Neural cell (in vitro differentiated cells): Measurements from ENCODE around the gene TMEM175. TPM values are rescaled to one million over a fixed set of nuclear protein-coding genes. Genes with fewer than 3 reads are reported as not detected.

Experiments
- H2AFZ ChIP-seq: fragments of 200-600, 300-800 bp; sonication (generic), shearing (Covaris generic); 2 replicates; pipeline ENCODE4 v1.6.0; 2014; ENCODE audit warnings: low read depth, mild to moderate bottlenecking, antibody characterized with exemption, low read length, moderate library complexity
- H3F3A ChIP-seq: fragments of 200-600 bp; shearing (Covaris generic); 2 replicates; pipeline ENCODE4 v1.6.1; 2016; ENCODE audit warnings: mild to moderate bottlenecking, moderate library complexity, mixed read lengths, antibody characterized with exemption, low read length; ENCODE audit not compliant: insufficient read depth, poor library complexity, severe bottlenecking
- H3K27ac ChIP-seq: fragments of 200-600, 300-800 bp; sonication (generic), shearing (Covaris generic); 2 replicates; pipeline ENCODE4 v1.5.1; 2014; ENCODE audit warnings: mild to moderate bottlenecking, low read length, moderate library complexity
- H3K27me3 ChIP-seq: fragments of 300-800, 200-600 bp; sonication (generic), shearing (Covaris generic); 2 replicates; pipeline ENCODE4 v1.6.0; 2014; ENCODE audit warnings: mild to moderate bottlenecking, low read depth, low read length, moderate library complexity; ENCODE audit not compliant: insufficient read depth
- H3K36me3 ChIP-seq: fragments of 300-800, 200-600 bp; sonication (generic), shearing (Covaris generic); 2 replicates; pipeline ENCODE4 v1.5.1; 2014; ENCODE audit warnings: mild to moderate bottlenecking, antibody characterized with exemption, low read length, moderate library complexity; ENCODE audit not compliant: insufficient read depth
- H3K4me2 ChIP-seq: fragments of 300-800, 200-600 bp; sonication (generic), shearing (Covaris generic); 2 replicates; pipeline ENCODE4 v1.6.0; 2014; ENCODE audit warnings: mild to moderate bottlenecking, low read length
- H3K4me3 ChIP-seq: fragments of 300-800, 200-600 bp; sonication (generic), shearing (Covaris generic); 2 replicates; pipeline ENCODE4 v1.5.1; 2014; ENCODE audit warnings: mild to moderate bottlenecking, low read length, moderate library complexity
- H3K79me2 ChIP-seq: fragments of 200-600 bp; shearing (Covaris generic); replicated peaks from 2 replicates; pipeline ENCODE4 v1.6.0; 2014; ENCODE audit warnings: mild to moderate bottlenecking, low read length, moderate library complexity; ENCODE audit not compliant: insufficient read depth
- H3K9ac ChIP-seq: fragments of 300-800, 200-600 bp; sonication (generic), shearing (Covaris generic); 2 replicates; pipeline ENCODE4 v1.6.1; 2016; ENCODE audit warnings: mild to moderate bottlenecking, low read length, mixed read lengths
- H3K9me2 ChIP-seq: fragments of 200-600 bp; shearing (Covaris generic); 2 replicates; pipeline ENCODE4 v1.6.1; 2016; ENCODE audit warnings: mild to moderate bottlenecking, low read length, mixed read lengths; ENCODE audit not compliant: insufficient read depth
- H3K9me3 ChIP-seq: fragments of 200-600, 300-800 bp; sonication (generic), shearing (Covaris generic); 2 replicates; pipeline ENCODE4 v1.6.1; 2016; ENCODE audit warnings: mild to moderate bottlenecking, mixed run types, low read length, moderate library complexity, mixed read lengths
- H4K20me1 ChIP-seq: fragments of 200-600 bp; shearing (Covaris generic); 2 replicates; pipeline ENCODE4 v1.6.1; 2016; ENCODE audit warnings: mild to moderate bottlenecking, mixed run types; ENCODE audit not compliant: insufficient read depth
- EP300 ChIP-seq: fragments of 450-650 bp; conservative IDR thresholded peaks from 2 replicates; pipeline ENCODE4 v1.6.1; 2014; ENCODE audit warnings: antibody characterized with exemption, mild to moderate bottlenecking, moderate library complexity; ENCODE audit not compliant: poor library complexity, severe bottlenecking
- EZH2 ChIP-seq: fragments of 200-600, 300-800 bp; shearing (Covaris generic), sonication (generic); IDR thresholded peaks from 2 replicates; pipeline ENCODE4 v1.6.1; 2014; ENCODE audit warnings: antibody characterized with exemption, low read length, borderline replicate concordance, mild to moderate bottlenecking; ENCODE audit not compliant: insufficient read depth, poor library complexity, severe bottlenecking
- MXI1 ChIP-seq: fragments of 450-650 bp; conservative IDR thresholded peaks from 2 replicates; pipeline ENCODE4 v1.6.1; 2014; ENCODE audit warnings: antibody characterized with exemption, mild to moderate bottlenecking; ENCODE audit not compliant: poor library complexity, severe bottlenecking
- POLR2AphosphoS5 ChIP-seq: IDR thresholded peaks from 2 replicates; pipeline ENCODE4 v1.6.1; 2012
- RAD21 ChIP-seq: fragments of 450-650 bp; conservative IDR thresholded peaks from 2 replicates; pipeline ENCODE4 v1.6.1; 2014; ENCODE audit warnings: antibody characterized with exemption, mild to moderate bottlenecking, moderate library complexity
- SMC3 ChIP-seq: fragments of 450-650 bp; conservative IDR thresholded peaks from 2 replicates; pipeline ENCODE4 v1.6.1; 2014; ENCODE audit warnings: antibody characterized with exemption, mild to moderate bottlenecking, moderate library complexity; ENCODE audit not compliant: poor library complexity
- TAF1 ChIP-seq: IDR thresholded peaks from 2 replicates; pipeline ENCODE4 v1.6.1; 2012; ENCODE audit warnings: low read depth
- polyA plus RNA-seq: library from polyadenylated mRNA; depleted of rRNA; stranded (reverse); fragments of >200 nt; gene quantifications from 2 replicates; pipeline ENCODE4 v1.2.3, GENCODE V29; 2014
- TF ChIP-seq, protein P1 (sequence below): fragments of 450-650 bp; IDR thresholded peaks from 2 replicates; pipeline ENCODE4 v1.5.1; 2014; ENCODE audit warnings: antibody characterized with exemption, mild to moderate bottlenecking, moderate library complexity; ENCODE audit not compliant: poor library complexity, severe bottlenecking
- TF ChIP-seq, protein P2 (sequence below): IDR thresholded peaks from 2 replicates; pipeline ENCODE4 v1.6.1; 2012; ENCODE audit warnings: borderline replicate concordance

TMEM175 gene
- polyA plus RNA-seq, 1 donor from 2014 or later, result 36.9 TPM

DNA sequence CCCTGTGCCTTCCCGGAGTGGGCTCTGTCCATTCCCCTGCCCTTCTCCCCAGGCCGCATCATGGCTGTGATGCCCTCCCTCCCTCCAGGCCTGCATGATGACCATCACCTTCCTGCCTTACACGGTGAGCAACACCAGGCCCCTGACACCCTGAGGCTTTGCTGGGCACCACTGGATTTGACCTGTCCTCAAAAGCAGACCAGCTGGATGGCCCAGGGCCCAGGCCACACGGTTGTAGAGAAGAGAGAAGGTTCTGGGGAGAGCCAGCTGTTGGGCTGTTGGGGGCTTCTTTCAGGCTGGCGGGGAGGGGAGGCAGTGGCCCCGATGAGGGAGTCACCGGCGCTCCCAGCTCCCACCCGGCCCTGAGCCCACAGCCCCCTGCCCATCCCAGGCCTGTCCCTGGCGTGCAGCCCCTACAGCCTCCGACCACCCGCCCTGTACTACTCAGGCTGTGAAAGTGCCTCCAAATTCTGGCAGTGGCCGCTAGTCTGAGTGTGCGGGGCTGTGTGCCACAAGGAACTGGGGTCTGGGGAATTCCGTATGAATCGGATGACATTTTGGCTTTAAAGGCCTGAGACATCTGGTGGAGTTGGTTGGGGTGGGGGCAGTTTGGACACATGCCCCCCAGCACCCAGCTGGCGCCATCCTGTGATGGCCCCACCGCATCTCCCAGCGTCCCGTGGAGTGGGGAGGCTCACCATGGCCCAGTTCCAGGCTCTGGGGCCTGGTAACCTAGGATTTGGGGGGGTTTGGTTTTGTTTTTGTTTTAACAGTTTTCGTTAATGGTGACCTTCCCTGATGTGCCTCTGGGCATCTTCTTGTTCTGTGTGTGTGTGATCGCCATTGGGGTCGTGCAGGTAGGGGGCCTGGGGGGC lies 19.6 kb downstream of the TMEM175 start:
- no peaks in the 10 kb centered on the region for H3K9me3 ChIP-seq
- H3K4me2 ChIP-seq, result no peak overlapping the region
- H3K4me3 ChIP-seq, result no peak overlapping the region
- no peak overlapping the region for H3K27ac ChIP-seq
- no peaks in the 10 kb centered on the region for H3K36me3 ChIP-seq
- H3K9ac ChIP-seq, result no peak overlapping the region
- H3K79me2 ChIP-seq, result no peaks in the 10 kb centered on the region
- TF ChIP-seq, protein P1, sequence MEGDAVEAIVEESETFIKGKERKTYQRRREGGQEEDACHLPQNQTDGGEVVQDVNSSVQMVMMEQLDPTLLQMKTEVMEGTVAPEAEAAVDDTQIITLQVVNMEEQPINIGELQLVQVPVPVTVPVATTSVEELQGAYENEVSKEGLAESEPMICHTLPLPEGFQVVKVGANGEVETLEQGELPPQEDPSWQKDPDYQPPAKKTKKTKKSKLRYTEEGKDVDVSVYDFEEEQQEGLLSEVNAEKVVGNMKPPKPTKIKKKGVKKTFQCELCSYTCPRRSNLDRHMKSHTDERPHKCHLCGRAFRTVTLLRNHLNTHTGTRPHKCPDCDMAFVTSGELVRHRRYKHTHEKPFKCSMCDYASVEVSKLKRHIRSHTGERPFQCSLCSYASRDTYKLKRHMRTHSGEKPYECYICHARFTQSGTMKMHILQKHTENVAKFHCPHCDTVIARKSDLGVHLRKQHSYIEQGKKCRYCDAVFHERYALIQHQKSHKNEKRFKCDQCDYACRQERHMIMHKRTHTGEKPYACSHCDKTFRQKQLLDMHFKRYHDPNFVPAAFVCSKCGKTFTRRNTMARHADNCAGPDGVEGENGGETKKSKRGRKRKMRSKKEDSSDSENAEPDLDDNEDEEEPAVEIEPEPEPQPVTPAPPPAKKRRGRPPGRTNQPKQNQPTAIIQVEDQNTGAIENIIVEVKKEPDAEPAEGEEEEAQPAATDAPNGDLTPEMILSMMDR, result no peak
- TF ChIP-seq EP300, result no peak
- no peak for TF ChIP-seq MXI1
- TF ChIP-seq SMC3, result no peak
- no peak for TF ChIP-seq RAD21
- TF ChIP-seq TAF1, result no peak
- TF ChIP-seq EZH2, result no peak
- no peak for TF ChIP-seq POLR2AphosphoS5
- no peaks in the 10 kb centered on the region for H4K20me1 ChIP-seq
- H3K27me3 ChIP-seq, result no peaks in the 10 kb centered on the region
- H3F3A ChIP-seq, result no peaks in the 10 kb centered on the region
- H2AFZ ChIP-seq, result no peak overlapping the region
- no peaks in the 10 kb centered on the region for H3K9me2 ChIP-seq

DNA sequence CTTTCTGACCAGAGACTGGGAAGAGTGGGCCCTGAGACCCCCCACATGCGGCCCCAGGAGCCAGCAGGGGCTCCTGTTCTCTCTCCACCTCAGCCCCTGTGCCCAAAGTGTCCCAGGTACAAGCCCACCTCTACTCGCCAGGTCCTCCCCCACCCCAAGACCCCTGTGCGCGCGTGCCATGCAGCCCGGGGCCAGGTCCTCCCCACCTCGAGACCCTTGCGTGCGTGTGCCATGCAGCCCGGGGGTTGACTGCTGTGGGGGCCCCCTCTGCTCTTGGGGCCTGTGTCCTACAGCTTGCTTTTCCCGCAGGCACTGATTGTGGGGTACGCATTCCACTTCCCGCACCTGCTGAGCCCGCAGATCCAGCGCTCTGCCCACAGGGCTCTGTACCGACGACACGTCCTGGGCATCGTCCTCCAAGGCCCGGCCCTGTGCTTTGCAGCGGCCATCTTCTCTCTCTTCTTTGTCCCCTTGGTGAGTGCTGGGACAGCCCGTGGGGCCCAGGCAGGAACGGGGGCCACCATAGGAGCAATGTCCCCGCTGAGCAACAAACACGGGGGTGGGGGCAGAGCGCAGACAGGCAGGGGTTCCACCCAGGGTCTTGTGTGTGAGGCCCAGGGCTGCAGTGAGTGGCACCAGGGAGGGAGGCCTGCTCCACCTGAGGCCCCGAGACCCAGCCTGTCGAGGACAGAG lies 20.8 kb downstream of the TMEM175 start:
- Histone ChIP-seq H3K9me3 (no peaks in the 10 kb centered on the region), H3K27ac (no peak overlapping the region), H3F3A (no peaks in the 10 kb centered on the region), H3K4me3 (no peak overlapping the region), H3K4me2 (no peak overlapping the region), H3K79me2 (no peaks in the 10 kb centered on the region), H3K9ac (no peak overlapping the region), H2AFZ (no peak overlapping the region), H4K20me1 (no peaks in the 10 kb centered on the region), H3K36me3 (no peaks in the 10 kb centered on the region), H3K27me3 (no peaks in the 10 kb centered on the region), H3K9me2 (no peaks in the 10 kb centered on the region)
- TF ChIP-seq SMC3, result no peak
- TF ChIP-seq EP300, result no peak
- TF ChIP-seq, protein P2, sequence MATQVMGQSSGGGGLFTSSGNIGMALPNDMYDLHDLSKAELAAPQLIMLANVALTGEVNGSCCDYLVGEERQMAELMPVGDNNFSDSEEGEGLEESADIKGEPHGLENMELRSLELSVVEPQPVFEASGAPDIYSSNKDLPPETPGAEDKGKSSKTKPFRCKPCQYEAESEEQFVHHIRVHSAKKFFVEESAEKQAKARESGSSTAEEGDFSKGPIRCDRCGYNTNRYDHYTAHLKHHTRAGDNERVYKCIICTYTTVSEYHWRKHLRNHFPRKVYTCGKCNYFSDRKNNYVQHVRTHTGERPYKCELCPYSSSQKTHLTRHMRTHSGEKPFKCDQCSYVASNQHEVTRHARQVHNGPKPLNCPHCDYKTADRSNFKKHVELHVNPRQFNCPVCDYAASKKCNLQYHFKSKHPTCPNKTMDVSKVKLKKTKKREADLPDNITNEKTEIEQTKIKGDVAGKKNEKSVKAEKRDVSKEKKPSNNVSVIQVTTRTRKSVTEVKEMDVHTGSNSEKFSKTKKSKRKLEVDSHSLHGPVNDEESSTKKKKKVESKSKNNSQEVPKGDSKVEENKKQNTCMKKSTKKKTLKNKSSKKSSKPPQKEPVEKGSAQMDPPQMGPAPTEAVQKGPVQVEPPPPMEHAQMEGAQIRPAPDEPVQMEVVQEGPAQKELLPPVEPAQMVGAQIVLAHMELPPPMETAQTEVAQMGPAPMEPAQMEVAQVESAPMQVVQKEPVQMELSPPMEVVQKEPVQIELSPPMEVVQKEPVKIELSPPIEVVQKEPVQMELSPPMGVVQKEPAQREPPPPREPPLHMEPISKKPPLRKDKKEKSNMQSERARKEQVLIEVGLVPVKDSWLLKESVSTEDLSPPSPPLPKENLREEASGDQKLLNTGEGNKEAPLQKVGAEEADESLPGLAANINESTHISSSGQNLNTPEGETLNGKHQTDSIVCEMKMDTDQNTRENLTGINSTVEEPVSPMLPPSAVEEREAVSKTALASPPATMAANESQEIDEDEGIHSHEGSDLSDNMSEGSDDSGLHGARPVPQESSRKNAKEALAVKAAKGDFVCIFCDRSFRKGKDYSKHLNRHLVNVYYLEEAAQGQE, result no peak
- TF ChIP-seq, protein P1, result no peak
- TF ChIP-seq TAF1, result no peak
- TF ChIP-seq POLR2AphosphoS5, result no peak
- TF ChIP-seq MXI1, result no peak
- no peak for TF ChIP-seq EZH2
- TF ChIP-seq RAD21, result no peak
